OCI-LY1 (cell line): Measurements from ENCODE around the gene DOCK4.

Source experiments
- EZH2 ChIP-seq: fragments of 200-600 bp; sonication (generic), shearing (Covaris generic); IDR thresholded peaks from 2 replicates; pipeline ENCODE4 v1.8.0; 2017; ENCODE audit warnings: borderline replicate concordance, mixed run types, mild to moderate bottlenecking, antibody characterized with exemption, low read length, moderate library complexity, mixed read lengths
- TF ChIP-seq, protein P1 (sequence below): fragments of 200-600 bp; sonication (generic), shearing (Covaris generic); IDR thresholded peaks from 2 replicates; pipeline ENCODE4 v1.5.1; 2017; ENCODE audit warnings: mild to moderate bottlenecking, antibody characterized with exemption, low read length, moderate library complexity, mixed read lengths

- TF ChIP-seq, protein P1, sequence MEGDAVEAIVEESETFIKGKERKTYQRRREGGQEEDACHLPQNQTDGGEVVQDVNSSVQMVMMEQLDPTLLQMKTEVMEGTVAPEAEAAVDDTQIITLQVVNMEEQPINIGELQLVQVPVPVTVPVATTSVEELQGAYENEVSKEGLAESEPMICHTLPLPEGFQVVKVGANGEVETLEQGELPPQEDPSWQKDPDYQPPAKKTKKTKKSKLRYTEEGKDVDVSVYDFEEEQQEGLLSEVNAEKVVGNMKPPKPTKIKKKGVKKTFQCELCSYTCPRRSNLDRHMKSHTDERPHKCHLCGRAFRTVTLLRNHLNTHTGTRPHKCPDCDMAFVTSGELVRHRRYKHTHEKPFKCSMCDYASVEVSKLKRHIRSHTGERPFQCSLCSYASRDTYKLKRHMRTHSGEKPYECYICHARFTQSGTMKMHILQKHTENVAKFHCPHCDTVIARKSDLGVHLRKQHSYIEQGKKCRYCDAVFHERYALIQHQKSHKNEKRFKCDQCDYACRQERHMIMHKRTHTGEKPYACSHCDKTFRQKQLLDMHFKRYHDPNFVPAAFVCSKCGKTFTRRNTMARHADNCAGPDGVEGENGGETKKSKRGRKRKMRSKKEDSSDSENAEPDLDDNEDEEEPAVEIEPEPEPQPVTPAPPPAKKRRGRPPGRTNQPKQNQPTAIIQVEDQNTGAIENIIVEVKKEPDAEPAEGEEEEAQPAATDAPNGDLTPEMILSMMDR, result peak; percentile 60
- TF ChIP-seq EZH2, result no peak
Observed at GRCh38 chr7:111853201-111853990, 352.8 kb downstream of the DOCK4 start.
